Eye (tissue), 1 donor: ENCODE measurements around the gene SNX27.
"Not testable (repeated sequence)": the region's sequence is repeated elsewhere in the genome, so short reads cannot be mapped to it uniquely, and the experiment has no call there.

Experiments used
- DNase-seq: peaks from one replicate; pipeline ENCODE4 v3.0.0-alpha.2; 2015

Gene SNX27

DNA sequence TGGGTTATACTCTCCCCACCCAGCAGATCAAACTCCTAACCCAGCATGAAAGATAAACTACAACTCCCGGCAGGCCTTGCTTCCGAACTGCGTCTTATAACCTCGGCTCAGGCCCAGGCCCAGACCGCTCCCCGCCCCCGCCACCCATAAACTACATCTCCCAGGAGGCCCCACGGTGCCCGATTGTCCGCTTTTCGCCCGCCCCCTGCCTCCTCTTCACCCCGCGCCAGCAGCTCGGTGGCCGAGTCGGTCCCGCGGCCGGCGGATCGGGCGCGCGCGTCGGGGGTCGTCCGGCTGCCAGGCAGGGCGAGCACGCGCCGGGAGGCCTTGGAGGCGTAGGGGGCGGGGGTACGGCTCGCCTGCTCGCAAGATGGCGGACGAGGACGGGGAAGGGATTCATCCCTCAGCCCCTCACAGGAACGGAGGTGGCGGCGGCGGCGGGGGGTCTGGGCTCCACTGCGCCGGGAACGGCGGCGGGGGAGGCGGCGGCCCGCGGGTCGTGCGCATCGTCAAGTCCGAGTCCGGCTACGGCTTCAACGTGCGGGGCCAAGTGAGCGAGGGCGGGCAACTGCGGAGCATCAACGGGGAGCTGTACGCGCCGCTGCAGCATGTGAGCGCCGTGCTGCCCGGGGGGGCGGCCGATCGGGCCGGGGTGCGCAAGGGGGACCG lies at the start of gene SNX27:
Gene SNX27 (plus strand): TSS at position 219 of the 669 bp plus-strand sequence. CDS start 152 bp downstream, at position 371.
- peak; percentile 99 for DNase-seq

DNA sequence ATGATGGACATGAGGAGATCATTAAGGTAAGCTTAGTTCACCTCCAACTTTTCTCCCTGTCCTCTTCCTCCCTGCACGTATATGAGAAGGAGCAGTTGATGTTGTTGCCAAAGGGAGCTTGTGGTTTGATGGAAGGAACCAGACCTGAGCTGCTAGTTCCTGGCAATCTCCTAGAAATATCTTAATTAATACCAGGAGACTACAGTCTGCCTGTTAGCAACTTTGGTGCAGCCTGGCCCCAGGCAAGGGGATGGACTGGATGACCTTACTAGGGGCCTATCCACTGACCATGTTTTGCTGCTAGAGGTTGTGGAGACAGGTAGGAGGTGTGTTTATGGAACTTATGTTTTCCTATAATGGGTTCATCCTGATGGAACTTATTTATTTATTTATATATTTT lies 49.2 kb upstream of the SNX27 start:
- DNase-seq: no peak

- DNase-seq: no peak
Observed at GRCh38 chr1:151563376-151563775, 48.5 kb upstream of the SNX27 start.

- DNase-seq: peak; percentile 55
Observed at GRCh38 chr1:151565502-151566189, 46.2 kb upstream of the SNX27 start.

GRCh38 chr1:151568626-151569088 lies 43.2 kb upstream of the SNX27 start:
- DNase-seq: no peak

DNA sequence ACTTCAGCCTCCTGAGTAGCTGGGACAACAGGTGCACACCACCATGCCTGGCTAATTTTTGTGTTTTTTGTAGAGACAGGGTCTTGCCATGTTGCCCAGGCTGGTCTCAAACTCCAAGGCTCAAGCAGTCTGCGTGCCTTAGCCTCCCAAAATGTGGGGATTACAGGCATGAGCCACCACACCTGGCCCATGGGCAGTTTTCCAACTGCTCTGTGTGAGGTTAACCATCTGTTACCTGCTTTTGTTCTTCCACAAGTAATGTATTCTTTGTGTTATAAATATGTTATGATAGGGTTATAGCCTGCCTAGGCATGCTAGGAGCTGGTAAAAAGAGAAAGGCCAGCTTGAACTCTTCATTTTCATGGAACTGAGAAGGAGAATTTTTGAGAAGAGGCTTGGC lies 41.0 kb upstream of the SNX27 start:
- DNase-seq: no peak

- DNase-seq: no peak
Observed at GRCh38 chr1:151574575-151575529, 37.0 kb upstream of the SNX27 start.

GRCh38 chr1:151577173-151577572 lies 34.7 kb upstream of the SNX27 start:
- DNase-seq: no peak

DNA sequence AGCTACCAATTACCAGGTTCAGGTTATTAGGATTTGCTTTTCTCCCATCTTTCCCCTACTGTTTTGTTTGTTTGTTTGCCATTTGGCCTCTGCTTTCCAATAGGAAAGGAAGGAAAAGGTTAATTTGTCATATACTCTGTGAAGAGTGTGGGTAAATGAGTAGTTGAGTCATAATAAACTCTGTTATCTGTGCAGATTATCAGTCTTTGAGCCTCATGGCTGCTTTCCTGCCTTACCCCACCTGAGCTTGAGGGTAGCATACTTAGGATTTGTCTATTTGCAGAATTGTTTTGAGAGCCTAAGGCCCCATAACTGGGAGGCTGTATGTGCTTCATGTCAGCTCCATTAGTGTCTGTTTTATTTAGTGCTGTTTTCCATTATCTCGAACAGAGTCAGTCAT lies 32.9 kb upstream of the SNX27 start:
- no peak for DNase-seq

- no peak for DNase-seq
Observed at GRCh38 chr1:151579436-151580225, 32.2 kb upstream of the SNX27 start.

DNA sequence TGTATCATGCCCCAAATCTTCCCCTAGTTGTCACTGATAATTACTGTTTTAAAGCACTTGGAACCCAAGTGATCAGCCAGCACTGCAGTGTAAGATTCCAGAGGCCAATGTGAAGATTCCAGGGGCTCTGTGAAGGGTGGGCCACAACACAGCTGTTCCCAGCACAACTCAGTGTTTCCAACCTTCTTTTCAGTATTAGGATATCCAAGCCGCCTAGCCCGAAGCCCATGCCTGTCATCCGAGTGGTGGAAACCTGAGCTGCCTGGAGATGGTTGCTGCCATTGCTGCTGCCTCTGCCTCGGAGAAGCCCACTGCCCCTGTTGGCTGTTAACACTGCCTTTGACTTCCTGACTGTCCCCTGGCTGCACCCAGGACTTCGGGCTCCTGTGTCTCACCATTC lies 30.4 kb upstream of the SNX27 start:
- DNase-seq: no peak

DNA sequence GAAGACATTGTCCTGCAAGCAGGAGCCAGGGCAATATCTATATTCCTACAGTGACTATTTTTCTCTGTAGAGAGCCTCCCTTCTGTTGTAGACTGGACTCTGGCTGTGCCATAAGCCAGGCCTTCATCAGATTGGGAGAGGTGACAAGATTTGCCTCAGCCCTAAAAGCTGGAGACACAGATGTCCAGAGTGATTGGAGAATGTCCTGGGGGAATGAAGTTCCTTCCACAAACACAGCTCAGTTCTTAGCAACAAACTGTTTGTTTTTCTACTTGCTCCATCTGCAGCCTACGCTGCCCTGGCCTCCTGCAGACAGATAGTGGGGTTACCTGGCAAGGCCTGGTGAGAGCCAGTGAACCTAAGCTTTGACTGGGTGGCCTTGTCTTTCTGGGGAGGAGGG lies 29.9 kb upstream of the SNX27 start:
- no peak for DNase-seq

- DNase-seq: no peak
Observed at GRCh38 chr1:151583796-151584195, 28.1 kb upstream of the SNX27 start.

DNA sequence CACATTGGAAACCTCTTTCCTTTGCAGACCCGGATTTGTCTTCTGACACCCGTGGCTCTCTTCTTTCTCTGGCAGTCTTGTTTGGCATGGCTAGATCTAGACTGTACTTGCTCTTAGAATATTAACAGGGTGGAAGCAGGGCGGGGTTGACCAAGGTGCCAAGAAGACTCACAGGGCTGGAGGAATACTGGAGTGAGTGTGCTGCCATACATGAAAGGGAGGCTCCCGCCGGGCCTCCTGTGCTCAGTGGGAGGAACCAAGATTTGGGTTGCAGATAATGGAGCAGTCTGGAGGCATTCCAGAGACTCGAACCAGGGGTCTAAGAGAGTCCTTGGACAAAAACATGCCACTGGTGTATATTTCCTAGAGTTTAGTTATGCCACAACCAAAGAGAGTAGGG lies 27.6 kb upstream of the SNX27 start:
- no peak for DNase-seq

GRCh38 chr1:151584780-151585179 lies 27.1 kb upstream of the SNX27 start:
- DNase-seq: no peak

- peak; percentile 31 for DNase-seq
Observed at GRCh38 chr1:151585622-151586021, 26.2 kb upstream of the SNX27 start.

DNA sequence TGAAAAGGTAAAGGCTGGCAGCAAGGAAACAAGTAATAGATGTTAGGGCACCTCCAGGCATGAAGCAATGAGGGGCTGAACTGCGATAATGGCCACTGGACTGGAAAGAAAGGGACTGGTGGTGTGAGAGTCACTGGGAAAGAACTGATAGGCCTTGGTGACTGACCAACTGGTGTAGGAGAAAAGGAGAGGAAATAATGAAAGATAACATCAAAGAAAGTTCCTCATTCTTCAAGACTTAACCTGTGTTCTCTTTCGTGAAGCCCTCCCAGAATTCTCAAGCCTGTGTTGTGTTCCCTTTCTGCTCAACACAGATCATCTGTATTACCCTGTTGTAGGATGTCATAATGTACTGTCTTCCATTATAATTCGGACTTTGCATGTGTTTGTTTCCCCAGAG lies 20.9 kb upstream of the SNX27 start:
- no peak for DNase-seq

- no peak for DNase-seq
Observed at GRCh38 chr1:151593730-151594129, 18.1 kb upstream of the SNX27 start.

DNA sequence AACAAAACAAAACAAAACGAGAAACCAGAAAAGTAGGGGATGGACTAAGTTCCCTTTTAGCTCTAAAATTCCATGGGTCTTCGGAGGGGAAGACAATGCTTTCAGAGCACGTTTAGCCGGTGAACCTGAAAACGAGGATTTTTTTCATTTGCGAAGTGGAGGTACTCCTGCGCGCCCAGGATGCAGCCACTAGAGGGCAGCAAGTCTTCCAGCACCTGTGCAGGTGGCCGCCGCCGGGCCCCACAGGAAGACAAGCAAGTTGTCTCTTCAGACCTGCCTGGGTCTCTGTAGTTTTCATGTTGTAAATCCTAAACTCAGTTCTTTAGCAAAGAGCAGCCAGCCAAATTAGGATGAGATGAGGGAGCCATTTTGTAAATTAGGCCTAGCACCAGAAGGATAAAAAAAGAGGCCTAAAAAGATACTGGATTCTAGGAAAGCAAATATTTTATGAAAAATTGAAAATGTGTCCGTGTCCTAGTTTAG lies 17.7 kb upstream of the SNX27 start:
- peak; percentile 76 for DNase-seq

- peak; percentile 21 for DNase-seq
Observed at GRCh38 chr1:151596166-151596953, 15.5 kb upstream of the SNX27 start.

GRCh38 chr1:151602550-151602949 lies 9.3 kb upstream of the SNX27 start:
- DNase-seq: not testable (repeated sequence)

GRCh38 chr1:151604291-151604690 lies 7.6 kb upstream of the SNX27 start:
- DNase-seq: no peak
